ENCODE data around the gene ADCY3.

DNA sequence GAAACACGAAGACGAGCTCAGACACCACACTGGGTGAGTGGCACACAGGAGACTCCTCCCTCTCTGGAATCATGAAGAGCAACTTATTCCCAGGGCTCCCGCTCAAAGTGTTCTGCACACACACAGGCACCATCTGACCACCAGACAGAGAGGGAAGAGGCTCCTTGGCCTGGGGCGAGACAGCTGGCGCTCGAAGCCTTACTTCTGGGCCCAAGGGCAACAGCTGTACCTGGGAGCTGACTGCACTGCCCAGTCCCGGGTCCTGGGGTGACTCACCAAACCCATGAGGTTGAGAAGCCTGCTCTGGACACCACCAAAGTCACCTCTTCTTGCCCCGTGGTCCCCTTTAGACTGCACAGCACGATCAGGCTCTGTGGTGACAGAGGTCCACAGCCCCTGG is 42.4 kb downstream of the ADCY3 start:
- TF ChIP-seq EZH2 (IDR thresholded peaks at IDR 0.05; ENCODE audit: borderline replicate concordance, low read length) = no peak
- TF ChIP-seq, protein P1, sequence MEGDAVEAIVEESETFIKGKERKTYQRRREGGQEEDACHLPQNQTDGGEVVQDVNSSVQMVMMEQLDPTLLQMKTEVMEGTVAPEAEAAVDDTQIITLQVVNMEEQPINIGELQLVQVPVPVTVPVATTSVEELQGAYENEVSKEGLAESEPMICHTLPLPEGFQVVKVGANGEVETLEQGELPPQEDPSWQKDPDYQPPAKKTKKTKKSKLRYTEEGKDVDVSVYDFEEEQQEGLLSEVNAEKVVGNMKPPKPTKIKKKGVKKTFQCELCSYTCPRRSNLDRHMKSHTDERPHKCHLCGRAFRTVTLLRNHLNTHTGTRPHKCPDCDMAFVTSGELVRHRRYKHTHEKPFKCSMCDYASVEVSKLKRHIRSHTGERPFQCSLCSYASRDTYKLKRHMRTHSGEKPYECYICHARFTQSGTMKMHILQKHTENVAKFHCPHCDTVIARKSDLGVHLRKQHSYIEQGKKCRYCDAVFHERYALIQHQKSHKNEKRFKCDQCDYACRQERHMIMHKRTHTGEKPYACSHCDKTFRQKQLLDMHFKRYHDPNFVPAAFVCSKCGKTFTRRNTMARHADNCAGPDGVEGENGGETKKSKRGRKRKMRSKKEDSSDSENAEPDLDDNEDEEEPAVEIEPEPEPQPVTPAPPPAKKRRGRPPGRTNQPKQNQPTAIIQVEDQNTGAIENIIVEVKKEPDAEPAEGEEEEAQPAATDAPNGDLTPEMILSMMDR (conservative IDR thresholded peaks at IDR 0.05 in 1 of 2, IDR thresholded peaks at IDR 0.05 in 1 of 2; ENCODE audit: extremely low read depth in 1 of 2, insufficient read depth in 1 of 2, low read depth in 1 of 2, low read length in 2 of 2) = no peak
